Naive B cell (primary cell): Measurements from ENCODE around the gene GDE1. TPM values are rescaled to one million over a fixed set of nuclear protein-coding genes. Genes with fewer than 3 reads are reported as not detected.

Source experiments
- ATAC-seq, 2 donors: fragments of 150-1000 bp; cut with Tn5 transposase; 2 replicates each; pipeline ENCODE4 v1.10.0; 2021; ENCODE audit warnings: low read depth in 2 of 2, mild to moderate bottlenecking in 2 of 2, moderate library complexity in 2 of 2
- DNase-seq: peaks from one replicate; pipeline ENCODE4 v3.0.0; 2022
- H3K27ac Mint-ChIP-seq, 6 donors: one replicate each; pipeline ENCODE4 v1.8.0; 2020 to 2022; ENCODE audit warnings: mild to moderate bottlenecking in 6 of 6, mixed read lengths in 6 of 6, moderate library complexity in 5 of 6, inconsistent platforms in 2 of 6
- H3K27me3 Mint-ChIP-seq, 3 donors: one replicate each; pipeline ENCODE4 v1.8.0; 2021 to 2022; ENCODE audit warnings: mixed read lengths in 3 of 3, mild to moderate bottlenecking in 1 of 3
- H3K36me3 Mint-ChIP-seq, 2 donors: one replicate each; pipeline ENCODE4 v1.8.0; 2020 to 2022; ENCODE audit warnings: mixed read lengths in 2 of 2, inconsistent platforms in 1 of 2, mild to moderate bottlenecking in 1 of 2
- H3K4me1 Mint-ChIP-seq, 3 donors: one replicate each; pipeline ENCODE4 v1.8.0; 2020 to 2022; ENCODE audit warnings: mixed read lengths in 3 of 3, inconsistent platforms in 1 of 3, mild to moderate bottlenecking in 1 of 3, moderate library complexity in 1 of 3
- H3K4me3 Mint-ChIP-seq, 8 donors: one replicate each; pipeline ENCODE4 v1.8.0; 2020 to 2022; ENCODE audit warnings: mild to moderate bottlenecking in 8 of 8, mixed read lengths in 8 of 8, moderate library complexity in 8 of 8, inconsistent platforms in 2 of 8
- H3K9me3 Mint-ChIP-seq, 7 donors: one replicate each; pipeline ENCODE4 v1.8.0; 2020 to 2022; ENCODE audit warnings: mixed read lengths in 7 of 7, mild to moderate bottlenecking in 5 of 7, inconsistent platforms in 2 of 7, moderate library complexity in 1 of 7
- polyA plus RNA-seq, 6 donors: library from polyadenylated mRNA; unstranded; fragments of 300-500 nt; fragmentation: Illumina TruSeq; gene quantifications; one replicate each; pipeline ENCODE4 v1.2.3, GENCODE V29; 2021; ENCODE audit warnings: low read depth in 6 of 6

Gene GDE1
- polyA plus RNA-seq, 6 donors from 2014 or later, result 25.2 to 36.3 (median 28.2) TPM

GRCh38 chr16:19490619-19491018, 31.3 kb downstream of the GDE1 start:
- H3K36me3 Mint-ChIP-seq, result no peaks in the 10 kb centered on the region
- no peak for ATAC-seq
- no peaks in the 10 kb centered on the region for H3K9me3 Mint-ChIP-seq
- no peaks in the 10 kb centered on the region for H3K27me3 Mint-ChIP-seq
- no peak overlapping the region for H3K27ac Mint-ChIP-seq
- H3K4me3 Mint-ChIP-seq, result no peak overlapping the region
- DNase-seq, result no peak
- H3K4me1 Mint-ChIP-seq, result peaks cover 11 to 14% (median 14%) of the 10 kb centered on the region in 3 donors

DNA sequence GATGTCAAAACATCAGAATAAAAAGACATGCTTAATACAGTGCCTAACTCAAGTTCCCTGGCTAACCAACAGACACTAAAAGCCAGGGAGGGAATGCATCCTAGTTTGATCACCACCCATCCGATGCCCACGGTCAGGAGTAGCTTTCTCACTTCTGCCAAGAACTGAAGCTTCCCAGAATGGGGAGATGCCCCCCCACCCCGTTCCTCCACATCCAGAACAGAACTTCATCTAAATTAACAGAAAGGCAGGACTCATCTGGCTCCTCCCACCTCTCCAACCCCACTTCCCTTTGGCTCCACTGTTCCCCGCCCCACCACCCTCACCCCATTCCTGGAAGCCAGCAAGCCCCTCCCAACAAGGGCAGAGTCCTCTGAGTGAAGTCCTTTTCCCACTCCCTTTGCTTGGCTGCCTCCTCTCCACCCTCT, 33.7 kb downstream of the GDE1 start:
- Mint-ChIP-seq H3K4me1 (peaks cover 0 to 2% (median 0%) of the 10 kb centered on the region in 3 donors), H3K4me3 (no peak overlapping the region), H3K27ac (peak overlapping the region in 2 of 6 donors; percentile 29 to 71), H3K9me3 (no peaks in the 10 kb centered on the region), H3K36me3 (no peaks in the 10 kb centered on the region), H3K27me3 (no peaks in the 10 kb centered on the region)
- ATAC-seq, result no peak
- no peak for DNase-seq

- no peak for ATAC-seq
- Mint-ChIP-seq H3K4me3 (no peak overlapping the region), H3K9me3 (no peaks in the 10 kb centered on the region)
These were observed 35.1 kb downstream of the GDE1 start for GRCh38 chr16:19486750-19487325.

GRCh38 chr16:19486051-19486450, 35.8 kb downstream of the GDE1 start:
- DNase-seq (no peak), ATAC-seq (no peak)
- Mint-ChIP-seq H3K27me3 (peaks cover 0 to 4% (median 0%) of the 10 kb centered on the region in 3 donors), H3K4me3 (no peak overlapping the region), H3K4me1 (no peaks in the 10 kb centered on the region), H3K27ac (no peak overlapping the region), H3K36me3 (no peaks in the 10 kb centered on the region), H3K9me3 (no peaks in the 10 kb centered on the region)

More at GRCh38 chr16:19486750-19487325, 35.1 kb downstream of the GDE1 start:
- H3K36me3 Mint-ChIP-seq, result no peaks in the 10 kb centered on the region
- H3K4me1 Mint-ChIP-seq, result no peaks in the 10 kb centered on the region
- no peak for DNase-seq
- no peaks in the 10 kb centered on the region for H3K27me3 Mint-ChIP-seq
- H3K27ac Mint-ChIP-seq, result peak overlapping the region in 1 of 6 donors; percentile 78

DNA sequence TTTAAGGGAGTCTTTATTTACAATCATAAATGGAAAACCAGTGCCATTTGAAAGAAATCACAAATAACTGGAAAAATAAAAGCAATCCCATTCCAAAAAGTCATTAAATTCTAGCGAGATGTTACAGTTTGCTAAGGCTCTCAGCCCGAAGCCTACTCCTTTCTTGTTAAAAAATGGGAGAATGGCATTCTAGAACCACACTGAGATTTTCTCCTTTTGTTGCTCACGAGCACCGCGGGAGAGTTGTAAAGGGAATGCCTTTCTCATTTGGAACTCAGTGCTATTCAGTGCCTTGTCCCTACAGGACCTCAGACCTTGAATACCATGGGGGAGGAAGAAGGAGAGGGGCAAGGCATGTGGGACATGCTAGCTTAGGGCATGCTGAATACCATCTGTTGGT, 36.3 kb downstream of the GDE1 start:
- ATAC-seq (no peak), DNase-seq (no peak)
- Mint-ChIP-seq H3K4me1 (no peaks in the 10 kb centered on the region), H3K27me3 (peaks cover 0 to 7% (median 0%) of the 10 kb centered on the region in 3 donors), H3K4me3 (no peak overlapping the region), H3K36me3 (no peaks in the 10 kb centered on the region), H3K27ac (no peak overlapping the region), H3K9me3 (no peaks in the 10 kb centered on the region)

DNA sequence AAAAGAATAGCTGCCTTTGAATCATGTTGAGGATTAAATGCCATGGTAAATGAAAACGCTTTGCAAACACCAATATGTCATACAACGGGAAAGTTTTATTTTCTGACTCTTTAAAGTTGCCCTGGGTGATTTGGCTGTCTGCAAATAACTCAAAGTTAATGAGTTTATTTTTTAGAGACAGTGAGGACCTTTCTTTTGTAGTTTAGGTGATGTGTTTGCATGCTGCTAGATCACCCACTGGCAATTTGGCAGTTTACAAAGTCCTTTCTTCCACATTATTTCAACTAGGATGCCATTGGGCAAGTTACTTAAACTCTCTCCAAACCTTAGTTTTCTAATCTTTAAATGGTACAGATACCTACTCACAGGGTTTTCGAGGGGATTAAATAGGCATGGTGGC, 37.8 kb downstream of the GDE1 start:
- DNase-seq (no peak), ATAC-seq (no peak)
- H3K36me3 Mint-ChIP-seq, result no peaks in the 10 kb centered on the region
- H3K27ac Mint-ChIP-seq, result no peak overlapping the region
- H3K4me1 Mint-ChIP-seq, result no peaks in the 10 kb centered on the region
- peaks cover 0 to 7% (median 2%) of the 10 kb centered on the region in 3 donors for H3K27me3 Mint-ChIP-seq
- no peak overlapping the region for H3K4me3 Mint-ChIP-seq
- H3K9me3 Mint-ChIP-seq, result no peaks in the 10 kb centered on the region

DNA sequence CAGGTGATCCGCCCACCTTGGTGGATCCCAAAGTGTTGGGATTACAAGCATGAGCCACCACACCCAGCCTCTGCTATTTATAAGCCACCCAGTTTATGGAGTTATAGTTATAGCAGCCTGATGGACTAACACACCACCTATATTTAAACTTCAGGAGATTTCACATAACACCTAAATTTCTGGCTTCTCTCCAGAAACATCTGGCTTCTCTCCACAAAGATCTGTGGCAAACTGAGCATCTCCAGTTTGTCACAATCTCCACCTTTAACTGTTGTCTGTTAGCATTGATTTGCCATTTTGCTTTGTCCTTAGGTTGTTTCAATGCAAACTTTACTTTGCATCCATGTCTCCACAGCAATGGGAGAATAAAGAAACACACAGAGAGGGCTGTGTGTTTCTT, 39.6 kb downstream of the GDE1 start:
- ATAC-seq (no peak), DNase-seq (no peak)
- H3K36me3 Mint-ChIP-seq, result no peaks in the 10 kb centered on the region
- H3K27ac Mint-ChIP-seq, result no peak overlapping the region
- H3K9me3 Mint-ChIP-seq, result no peaks in the 10 kb centered on the region
- no peaks in the 10 kb centered on the region for H3K4me1 Mint-ChIP-seq
- peaks cover 10 to 17% (median 14%) of the 10 kb centered on the region in 3 donors for H3K27me3 Mint-ChIP-seq
- H3K4me3 Mint-ChIP-seq, result no peak overlapping the region

DNA sequence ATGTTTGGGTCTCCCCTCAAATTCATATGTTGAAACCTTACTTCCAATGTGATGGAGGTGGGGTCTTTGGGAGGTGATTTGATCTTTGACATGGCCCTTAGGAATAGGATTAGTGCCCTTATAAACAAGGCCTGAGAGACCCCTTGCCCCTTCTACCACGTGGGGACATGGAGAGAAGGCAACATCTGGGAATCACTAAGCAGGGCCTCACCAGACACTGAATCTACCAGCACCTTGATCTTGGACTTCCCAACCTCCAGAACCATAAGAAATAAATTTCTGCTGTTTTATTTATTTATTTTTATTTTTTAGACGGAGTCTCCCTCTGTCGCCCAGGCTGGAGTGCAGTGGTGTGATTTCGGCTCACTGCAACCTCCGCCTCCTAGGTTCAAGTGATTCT, 40.1 kb downstream of the GDE1 start:
- no peak for ATAC-seq
- no peak for DNase-seq
- Mint-ChIP-seq H3K4me3 (no peak overlapping the region), H3K27me3 (peaks cover 10 to 17% (median 14%) of the 10 kb centered on the region in 3 donors), H3K27ac (no peak overlapping the region), H3K4me1 (no peaks in the 10 kb centered on the region), H3K36me3 (no peaks in the 10 kb centered on the region), H3K9me3 (no peaks in the 10 kb centered on the region)

DNA sequence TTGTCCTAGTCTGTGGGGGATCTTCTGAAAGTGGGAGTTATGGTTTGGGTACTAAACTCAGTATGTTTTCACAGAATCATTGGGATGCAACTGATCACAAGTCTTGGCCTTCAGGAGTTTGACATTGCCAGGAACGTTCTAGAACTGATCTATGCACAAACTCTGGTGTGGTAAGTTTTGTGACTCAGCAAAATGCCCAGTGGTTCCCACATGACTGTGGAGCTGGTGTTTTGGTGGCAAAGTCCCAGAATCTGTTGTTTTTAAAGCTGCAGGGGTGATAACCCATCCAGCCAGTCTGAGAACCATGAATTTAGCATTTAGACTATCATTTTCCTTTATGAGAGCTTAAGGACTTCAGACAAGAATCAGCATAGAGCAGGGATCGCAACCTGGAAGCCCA, 40.6 kb downstream of the GDE1 start:
- no peak overlapping the region for H3K27ac Mint-ChIP-seq
- no peak overlapping the region for H3K4me3 Mint-ChIP-seq
- no peaks in the 10 kb centered on the region for H3K4me1 Mint-ChIP-seq
- DNase-seq (no peak), ATAC-seq (no peak)
- H3K36me3 Mint-ChIP-seq, result no peaks in the 10 kb centered on the region
- H3K27me3 Mint-ChIP-seq, result peaks cover 10 to 21% (median 19%) of the 10 kb centered on the region in 3 donors
- H3K9me3 Mint-ChIP-seq, result peaks cover 0 to 3% (median 0%) of the 10 kb centered on the region in 7 donors

GRCh38 chr16:19479302-19479721, 42.6 kb downstream of the GDE1 start:
- ATAC-seq (no peak), DNase-seq (no peak)
- no peak overlapping the region for H3K27ac Mint-ChIP-seq
- no peaks in the 10 kb centered on the region for H3K36me3 Mint-ChIP-seq
- no peak overlapping the region for H3K4me3 Mint-ChIP-seq
- H3K9me3 Mint-ChIP-seq, result peaks cover 0 to 3% (median 0%) of the 10 kb centered on the region in 7 donors
- H3K27me3 Mint-ChIP-seq, result peaks cover 10 to 25% (median 23%) of the 10 kb centered on the region in 3 donors
- H3K4me1 Mint-ChIP-seq, result no peaks in the 10 kb centered on the region

DNA sequence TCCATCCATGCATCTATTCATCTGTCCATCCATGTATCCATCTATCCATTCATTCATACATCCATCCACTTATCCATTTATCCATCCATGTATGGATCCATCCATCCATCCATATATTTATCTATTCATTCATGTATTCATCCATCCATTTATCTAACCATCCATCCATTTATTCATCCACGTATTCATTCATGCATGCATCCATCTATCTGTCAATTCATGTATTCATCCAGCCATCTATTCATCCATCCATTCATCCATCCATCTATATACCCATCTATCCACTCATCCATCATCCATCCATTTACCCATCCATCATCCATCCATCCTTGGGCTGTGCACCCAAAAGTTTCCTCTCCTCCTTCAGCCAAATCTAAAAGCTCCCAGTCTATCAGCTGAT, 43.4 kb downstream of the GDE1 start:
- Mint-ChIP-seq H3K27me3 (peaks cover 10 to 25% (median 23%) of the 10 kb centered on the region in 3 donors), H3K9me3 (peaks cover 0 to 3% (median 0%) of the 10 kb centered on the region in 7 donors), H3K36me3 (no peaks in the 10 kb centered on the region), H3K27ac (no peak overlapping the region), H3K4me3 (no peak overlapping the region), H3K4me1 (no peaks in the 10 kb centered on the region)
- no peak for DNase-seq
- ATAC-seq, result no peak

- ATAC-seq (no peak), DNase-seq (no peak)
- Mint-ChIP-seq H3K27me3 (peaks cover 10 to 25% (median 20%) of the 10 kb centered on the region in 3 donors), H3K4me3 (no peak overlapping the region), H3K4me1 (no peaks in the 10 kb centered on the region), H3K27ac (no peak overlapping the region), H3K9me3 (peaks cover 0 to 3% (median 0%) of the 10 kb centered on the region in 7 donors), H3K36me3 (no peaks in the 10 kb centered on the region)
These were observed 47.3 kb downstream of the GDE1 start for GRCh38 chr16:19474617-19475016.

GRCh38 chr16:19472482-19472881, 49.4 kb downstream of the GDE1 start:
- Mint-ChIP-seq H3K36me3 (no peaks in the 10 kb centered on the region), H3K4me3 (no peak overlapping the region), H3K9me3 (peaks cover 0 to 3% (median 0%) of the 10 kb centered on the region in 7 donors), H3K4me1 (no peaks in the 10 kb centered on the region), H3K27ac (no peak overlapping the region), H3K27me3 (peaks cover 6 to 10% (median 10%) of the 10 kb centered on the region in 3 donors)
- no peak for ATAC-seq
- DNase-seq, result no peak

GRCh38 chr16:19468300-19468699, 53.6 kb downstream of the GDE1 start:
- Mint-ChIP-seq H3K27me3 (peaks cover 0 to 7% (median 6%) of the 10 kb centered on the region in 3 donors), H3K4me1 (no peaks in the 10 kb centered on the region), H3K4me3 (no peak overlapping the region), H3K27ac (no peak overlapping the region), H3K36me3 (no peaks in the 10 kb centered on the region), H3K9me3 (peaks cover 0 to 2% (median 0%) of the 10 kb centered on the region in 7 donors)
- ATAC-seq, result no peak
- DNase-seq, result no peak
